ENCODE data around the gene SH2D1B. TPM values are rescaled to one million over a fixed set of nuclear protein-coding genes. Genes with fewer than 3 reads are reported as not detected.

Gene SH2D1B
- total RNA-seq, 2 donors from 2014 or later: not detected

DNA sequence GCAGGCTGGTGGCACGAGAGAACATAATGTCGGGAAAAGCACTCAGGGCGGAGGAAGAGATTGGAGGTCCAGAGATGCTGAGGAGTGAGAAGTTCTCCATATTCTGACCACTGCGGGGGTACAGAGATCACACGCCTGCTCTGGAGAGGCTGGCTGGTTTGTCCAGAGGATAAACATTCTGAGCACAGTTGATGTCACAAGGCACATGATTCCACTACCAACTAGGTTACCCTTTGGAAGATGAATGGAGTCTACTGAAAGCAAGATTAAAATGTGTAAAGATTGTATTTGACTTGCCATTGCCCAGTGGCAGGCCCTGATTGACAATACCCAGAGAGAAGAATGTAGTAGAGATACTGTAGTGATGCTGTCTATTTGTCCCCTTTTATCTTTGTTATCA, 35.2 kb downstream of the SH2D1B start, which contains the start of gene SPATA46:
TSS of gene SPATA46 (minus strand) at position 164 of the 400 bp plus-strand sequence. CDS start at position 100, 64 bp downstream.
- Histone ChIP-seq H3K36me3 (replicated peaks in 1 of 2; ENCODE audit: insufficient read depth in 1 of 2, low read depth in 2 of 2) (no peaks in the 10 kb centered on the region), H3K9me3 (no peaks in the 10 kb centered on the region), H3K4me1 (no peaks in the 10 kb centered on the region), H3K27ac (no peak within 1 kb of the TSS), H3K4me3 (no peak within 1 kb of the TSS), H3K27me3 (no peaks in the 10 kb centered on the region)
- TF ChIP-seq POLR2A (IDR thresholded peaks at IDR 0.05): no peak
- TF ChIP-seq, protein P1, sequence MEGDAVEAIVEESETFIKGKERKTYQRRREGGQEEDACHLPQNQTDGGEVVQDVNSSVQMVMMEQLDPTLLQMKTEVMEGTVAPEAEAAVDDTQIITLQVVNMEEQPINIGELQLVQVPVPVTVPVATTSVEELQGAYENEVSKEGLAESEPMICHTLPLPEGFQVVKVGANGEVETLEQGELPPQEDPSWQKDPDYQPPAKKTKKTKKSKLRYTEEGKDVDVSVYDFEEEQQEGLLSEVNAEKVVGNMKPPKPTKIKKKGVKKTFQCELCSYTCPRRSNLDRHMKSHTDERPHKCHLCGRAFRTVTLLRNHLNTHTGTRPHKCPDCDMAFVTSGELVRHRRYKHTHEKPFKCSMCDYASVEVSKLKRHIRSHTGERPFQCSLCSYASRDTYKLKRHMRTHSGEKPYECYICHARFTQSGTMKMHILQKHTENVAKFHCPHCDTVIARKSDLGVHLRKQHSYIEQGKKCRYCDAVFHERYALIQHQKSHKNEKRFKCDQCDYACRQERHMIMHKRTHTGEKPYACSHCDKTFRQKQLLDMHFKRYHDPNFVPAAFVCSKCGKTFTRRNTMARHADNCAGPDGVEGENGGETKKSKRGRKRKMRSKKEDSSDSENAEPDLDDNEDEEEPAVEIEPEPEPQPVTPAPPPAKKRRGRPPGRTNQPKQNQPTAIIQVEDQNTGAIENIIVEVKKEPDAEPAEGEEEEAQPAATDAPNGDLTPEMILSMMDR (IDR thresholded peaks at IDR 0.05): no peak
- intact Hi-C loops (cut with DNase I): no loop called here
- 87 to 95% methylated on average over 5 of the region's 5 CpGs for WGBS, 2 donors
- ATAC-seq: no peak
- no peak for DNase-seq

GRCh38 chr1:162375463-162375862, 36.5 kb downstream of the SH2D1B start:
- intact Hi-C loops (cut with DNase I): no loop called here
- Histone ChIP-seq H3K4me1 (no peaks in the 10 kb centered on the region), H3K27ac (no peak overlapping the region), H3K27me3 (no peaks in the 10 kb centered on the region), H3K36me3 (replicated peaks in 1 of 2; ENCODE audit: insufficient read depth in 1 of 2, low read depth in 2 of 2) (no peaks in the 10 kb centered on the region), H3K9me3 (no peaks in the 10 kb centered on the region), H3K4me3 (no peak overlapping the region)
- 73 to 84% methylated on average over 5 to 8 of the region's 8 CpGs for WGBS, 2 donors
- ATAC-seq (no peak), DNase-seq (no peak)
- TF ChIP-seq POLR2A (IDR thresholded peaks at IDR 0.05): no peak
- TF ChIP-seq, protein P1 (IDR thresholded peaks at IDR 0.05): no peak

DNA sequence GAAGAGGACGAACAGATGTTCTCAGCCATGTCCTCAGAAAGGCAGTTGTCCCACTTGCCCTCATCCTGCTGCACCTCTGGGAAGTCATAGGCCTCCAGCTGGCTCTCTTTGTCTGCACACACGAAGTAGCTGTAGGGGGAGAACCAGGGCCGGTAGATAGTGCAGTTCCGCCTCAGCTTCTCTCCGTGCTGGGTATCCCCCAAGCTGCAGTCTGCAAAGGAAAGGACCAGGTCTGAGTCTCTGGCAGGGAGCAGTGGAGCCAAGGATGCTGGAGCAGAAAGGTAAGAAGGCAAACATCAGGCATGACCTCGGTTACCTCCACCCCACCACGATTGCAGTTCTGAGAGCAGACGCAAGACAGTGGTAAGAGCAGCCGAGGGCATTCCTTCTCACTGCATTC, 37.5 kb downstream of the SH2D1B start:
- no peak overlapping the region for H3K4me3 ChIP-seq
- DNase-seq (no peak), ATAC-seq (no peak)
- H3K27me3 ChIP-seq: no peaks in the 10 kb centered on the region
- no peaks in the 10 kb centered on the region for H3K9me3 ChIP-seq
- H3K27ac ChIP-seq: no peak overlapping the region
- H3K4me1 ChIP-seq: no peaks in the 10 kb centered on the region
- WGBS, 2 donors: 85 to 87% methylated on average over 3 to 9 of the region's 9 CpGs
- intact Hi-C loops (cut with DNase I): no loop called here
- TF ChIP-seq, protein P1 (IDR thresholded peaks at IDR 0.05): no peak
- TF ChIP-seq POLR2A (IDR thresholded peaks at IDR 0.05): no peak
- no peaks in the 10 kb centered on the region for H3K36me3 ChIP-seq (replicated peaks in 1 of 2; ENCODE audit: insufficient read depth in 1 of 2, low read depth in 2 of 2)

- no peak for DNase-seq
- no peaks in the 10 kb centered on the region for H3K27me3 ChIP-seq
- no peak for ATAC-seq
- TF ChIP-seq, protein P1 (IDR thresholded peaks at IDR 0.05): no peak
- TF ChIP-seq POLR2A (IDR thresholded peaks at IDR 0.05): no peak
- intact Hi-C loops (cut with DNase I): no loop called here
- H3K4me1 ChIP-seq: no peaks in the 10 kb centered on the region
- H3K36me3 ChIP-seq (replicated peaks in 1 of 2; ENCODE audit: insufficient read depth in 1 of 2, low read depth in 2 of 2): no peaks in the 10 kb centered on the region
- 88 to 92% methylated on average over 8 of the region's 8 CpGs for WGBS, 2 donors
- no peaks in the 10 kb centered on the region for H3K9me3 ChIP-seq
- H3K27ac ChIP-seq: no peak overlapping the region
- H3K4me3 ChIP-seq: no peak overlapping the region
These were observed 38.2 kb downstream of the SH2D1B start for GRCh38 chr1:162373541-162374260.

GRCh38 chr1:162373072-162373427, 38.9 kb downstream of the SH2D1B start:
- H3K9me3 ChIP-seq: no peaks in the 10 kb centered on the region
- H3K36me3 ChIP-seq (replicated peaks in 1 of 2; ENCODE audit: insufficient read depth in 1 of 2, low read depth in 2 of 2): no peaks in the 10 kb centered on the region
- ATAC-seq: no peak
- H3K4me1 ChIP-seq: no peaks in the 10 kb centered on the region
- no peak overlapping the region for H3K4me3 ChIP-seq
- intact Hi-C loops (cut with DNase I): no loop called here
- no peaks in the 10 kb centered on the region for H3K27me3 ChIP-seq
- WGBS, 2 donors: 80 to 100% methylated on average over 1 of the region's 1 CpG
- DNase-seq: no peak
- H3K27ac ChIP-seq: no peak overlapping the region
- TF ChIP-seq POLR2A (IDR thresholded peaks at IDR 0.05): no peak
- TF ChIP-seq, protein P1 (IDR thresholded peaks at IDR 0.05): no peak

All from body of pancreas (tissue), 4 donors.